Mesodermal cell (in vitro differentiated cells): ENCODE results near the gene ARHGEF28. TPM values are rescaled to one million over a fixed set of nuclear protein-coding genes. Genes with fewer than 3 reads are reported as not detected.

Experiments
- H3K27ac ChIP-seq: 2 replicates; pipeline ENCODE4 v1.7.0; 2013; ENCODE audit warnings: mild to moderate bottlenecking, low read depth, low read length, moderate library complexity; ENCODE audit not compliant: severe bottlenecking
- H3K36me3 ChIP-seq: 2 replicates; pipeline ENCODE4 v1.7.1; 2013; ENCODE audit warnings: mild to moderate bottlenecking, low read length, moderate library complexity; ENCODE audit not compliant: control insufficient read depth, insufficient read depth
- H3K4me1 ChIP-seq: one replicate; pipeline ENCODE4 v1.7.1; 2013; ENCODE audit warnings: mild to moderate bottlenecking, low read length; ENCODE audit not compliant: insufficient read depth, control insufficient read depth, poor library complexity, severe bottlenecking
- H3K4me3 ChIP-seq: 2 replicates; pipeline ENCODE4 v1.7.0; 2013; ENCODE audit warnings: low read length, control low read depth, mild to moderate bottlenecking; ENCODE audit not compliant: insufficient read depth, poor library complexity, severe bottlenecking; ENCODE audit errors: extremely low read depth
- H3K9me3 ChIP-seq: 2 replicates; pipeline ENCODE4 v1.7.1; 2013; ENCODE audit warnings: mild to moderate bottlenecking, low read length, moderate library complexity; ENCODE audit not compliant: control insufficient read depth
- WGBS, 2 experiments: methylation state at CpG; one replicate each; pipeline ENCODE4 v1.1.5; 2013; ENCODE audit warnings: missing lambda C conversion rate in 2 of 2; ENCODE audit not compliant: insufficient coverage in 2 of 2; 5-methylcytosine and 5-hydroxymethylcytosine counted together
- polyA plus RNA-seq, 2 experiments: library from polyadenylated mRNA; stranded (reverse); fragments of 50-300 nt; gene quantifications; one replicate each; pipeline ENCODE4 v1.2.3, GENCODE V29; 2013

Gene ARHGEF28
- 1.1 TPM for polyA plus RNA-seq (2013, experiment 1 of 2)
- polyA plus RNA-seq (2013, experiment 2 of 2): 0.96 TPM

- Histone ChIP-seq H3K4me1 (no peaks in the 10 kb centered on the region), H3K9me3 (no peaks in the 10 kb centered on the region), H3K36me3 (no peaks in the 10 kb centered on the region), H3K4me3 (peak within 1 kb of the TSS; percentile 52), H3K27ac (no peak within 1 kb of the TSS)
- 3 to 5% methylated on average over 47 to 73 of the region's 92 CpGs for WGBS, 2 experiments
Measured at GRCh38 chr5:73625944-73626811, at the start of gene ARHGEF28. TSS of gene ARHGEF28 (plus strand) at chr5:73626196. CDS start at chr5:73684852, 58,656 bp downstream.

GRCh38 chr5:73582285-73583145 lies 43.5 kb upstream of the ARHGEF28 start:
- peaks cover 31% of the 10 kb centered on the region for H3K36me3 ChIP-seq
- H3K9me3 ChIP-seq: no peaks in the 10 kb centered on the region
- H3K4me1 ChIP-seq: no peaks in the 10 kb centered on the region
- no CpG with 5 or more reads among the region's 3 CpGs for WGBS, 2 experiments
- H3K27ac ChIP-seq: no peak overlapping the region
- no peak overlapping the region for H3K4me3 ChIP-seq

- Histone ChIP-seq H3K4me1 (peaks cover 3% of the 10 kb centered on the region), H3K9me3 (no peaks in the 10 kb centered on the region), H3K27ac (no peak overlapping the region), H3K4me3 (no peak overlapping the region), H3K36me3 (no peaks in the 10 kb centered on the region)
- WGBS, 2 experiments: no CpG with 5 or more reads among the region's 1 CpG
Measured at GRCh38 chr5:73587923-73588322, 38.1 kb upstream of the ARHGEF28 start.

- no peak overlapping the region for H3K27ac ChIP-seq
- peaks cover 3% of the 10 kb centered on the region for H3K4me1 ChIP-seq
- H3K4me3 ChIP-seq: no peak overlapping the region
- no peaks in the 10 kb centered on the region for H3K9me3 ChIP-seq
- WGBS, 2 experiments: no CpG with 5 or more reads among the region's 4 CpGs
- no peaks in the 10 kb centered on the region for H3K36me3 ChIP-seq
Measured at GRCh38 chr5:73591102-73591695, 34.8 kb upstream of the ARHGEF28 start.

GRCh38 chr5:73591698-73592501 lies 34.1 kb upstream of the ARHGEF28 start:
- 60 to 100% methylated on average over 1 of the region's 4 CpGs for WGBS, 2 experiments
- Histone ChIP-seq H3K9me3 (no peaks in the 10 kb centered on the region), H3K27ac (no peak overlapping the region), H3K4me1 (peaks cover 3% of the 10 kb centered on the region), H3K4me3 (no peak overlapping the region), H3K36me3 (no peaks in the 10 kb centered on the region)

GRCh38 chr5:73592551-73592950 lies 33.4 kb upstream of the ARHGEF28 start:
- WGBS, 2 experiments: 80% methylated on average over 1 of the region's 1 CpG; no CpG with 5 or more reads in 1 of the 2 experiments
- Histone ChIP-seq H3K4me3 (no peak overlapping the region), H3K36me3 (no peaks in the 10 kb centered on the region), H3K27ac (no peak overlapping the region), H3K9me3 (no peaks in the 10 kb centered on the region), H3K4me1 (peaks cover 3% of the 10 kb centered on the region)

GRCh38 chr5:73596705-73597328 lies 29.2 kb upstream of the ARHGEF28 start:
- Histone ChIP-seq H3K27ac (no peak overlapping the region), H3K4me1 (peaks cover 3% of the 10 kb centered on the region), H3K9me3 (peaks cover 4% of the 10 kb centered on the region), H3K4me3 (no peak overlapping the region), H3K36me3 (no peaks in the 10 kb centered on the region)

GRCh38 chr5:73599380-73599779 lies 26.6 kb upstream of the ARHGEF28 start:
- H3K27ac ChIP-seq: no peak overlapping the region
- H3K4me1 ChIP-seq: no peaks in the 10 kb centered on the region
- WGBS, 2 experiments: 88 to 94% methylated on average over 1 to 2 of the region's 3 CpGs
- H3K36me3 ChIP-seq: no peaks in the 10 kb centered on the region
- peaks cover 4% of the 10 kb centered on the region for H3K9me3 ChIP-seq
- H3K4me3 ChIP-seq: no peak overlapping the region

- WGBS, 2 experiments: 85 to 100% methylated on average over 2 of the region's 5 CpGs
- Histone ChIP-seq H3K4me1 (no peaks in the 10 kb centered on the region), H3K4me3 (no peak overlapping the region), H3K27ac (no peak overlapping the region), H3K9me3 (peaks cover 4% of the 10 kb centered on the region), H3K36me3 (no peaks in the 10 kb centered on the region)
Measured at GRCh38 chr5:73603998-73604397, 22.0 kb upstream of the ARHGEF28 start.
